ENCODE results near the gene PRICKLE4.

The PRICKLE4 gene

GRCh38 chr6:41779788-41780550 is 613 bp upstream of the PRICKLE4 start, which contains the start of gene FRS3:
Gene FRS3, minus strand, starts transcription at chr6:41779900. Its CDS starts 2,913 bp downstream, at chr6:41776987.
- peaks cover 2% of the 10 kb centered on the region for H3K36me3 ChIP-seq (ENCODE audit: control insufficient read depth, low read depth, low read length)
- H3K27ac ChIP-seq (ENCODE audit: low read length) = no peak within 1 kb of the TSS
- peak within 1 kb of the TSS; percentile 78 for H3K4me3 ChIP-seq (ENCODE audit: low read length)
- peaks cover 36% of the 10 kb centered on the region for H3K27me3 ChIP-seq (ENCODE audit: control insufficient read depth, insufficient read depth, low read length)
- no peaks in the 10 kb centered on the region for H3K4me1 ChIP-seq (ENCODE audit: control insufficient read depth, low read depth, low read length)
- no peaks in the 10 kb centered on the region for H3K9me3 ChIP-seq (ENCODE audit: control insufficient read depth, low read depth, low read length)
- peak within 1 kb of the TSS; percentile 46 for H3K9ac ChIP-seq (ENCODE audit: low read length)

GRCh38 chr6:41781366-41781730 is 766 bp downstream of the PRICKLE4 start:
- Histone ChIP-seq H3K27ac (ENCODE audit: low read length) (no peak overlapping the region), H3K4me1 (ENCODE audit: control insufficient read depth, low read depth, low read length) (peaks cover 4% of the 10 kb centered on the region), H3K9ac (ENCODE audit: low read length) (no peak overlapping the region), H3K9me3 (ENCODE audit: control insufficient read depth, low read depth, low read length) (no peaks in the 10 kb centered on the region), H3K36me3 (ENCODE audit: control insufficient read depth, low read depth, low read length) (no peaks in the 10 kb centered on the region), H3K4me3 (ENCODE audit: low read length) (peak overlapping the region; percentile 61), H3K27me3 (ENCODE audit: control insufficient read depth, insufficient read depth, low read length) (peaks cover 47% of the 10 kb centered on the region)

GRCh38 chr6:41783106-41783780 is 2.7 kb downstream of the PRICKLE4 start:
- peaks cover 4% of the 10 kb centered on the region for H3K4me1 ChIP-seq (ENCODE audit: control insufficient read depth, low read depth, low read length)
- H3K9me3 ChIP-seq (ENCODE audit: control insufficient read depth, low read depth, low read length) = no peaks in the 10 kb centered on the region
- H3K27me3 ChIP-seq (ENCODE audit: control insufficient read depth, insufficient read depth, low read length) = peaks cover 47% of the 10 kb centered on the region
- no peak overlapping the region for H3K9ac ChIP-seq (ENCODE audit: low read length)
- H3K27ac ChIP-seq (ENCODE audit: low read length) = no peak overlapping the region
- H3K36me3 ChIP-seq (ENCODE audit: control insufficient read depth, low read depth, low read length) = no peaks in the 10 kb centered on the region
- H3K4me3 ChIP-seq (ENCODE audit: low read length) = no peak overlapping the region

GRCh38 chr6:41784581-41785171 is 4.1 kb downstream of the PRICKLE4 start:
- Histone ChIP-seq H3K27ac (ENCODE audit: low read length) (no peak overlapping the region), H3K9ac (ENCODE audit: low read length) (no peak overlapping the region), H3K4me3 (ENCODE audit: low read length) (no peak overlapping the region), H3K27me3 (ENCODE audit: control insufficient read depth, insufficient read depth, low read length) (peaks cover 47% of the 10 kb centered on the region), H3K9me3 (ENCODE audit: control insufficient read depth, low read depth, low read length) (no peaks in the 10 kb centered on the region), H3K36me3 (ENCODE audit: control insufficient read depth, low read depth, low read length) (peaks cover 8% of the 10 kb centered on the region), H3K4me1 (ENCODE audit: control insufficient read depth, low read depth, low read length) (peaks cover 4% of the 10 kb centered on the region)

GRCh38 chr6:41785254-41785653 is 4.7 kb downstream of the PRICKLE4 start:
- H3K27me3 ChIP-seq (ENCODE audit: control insufficient read depth, insufficient read depth, low read length) = peaks cover 47% of the 10 kb centered on the region
- H3K36me3 ChIP-seq (ENCODE audit: control insufficient read depth, low read depth, low read length) = peaks cover 14% of the 10 kb centered on the region
- H3K9me3 ChIP-seq (ENCODE audit: control insufficient read depth, low read depth, low read length) = no peaks in the 10 kb centered on the region
- no peak overlapping the region for H3K27ac ChIP-seq (ENCODE audit: low read length)
- H3K4me3 ChIP-seq (ENCODE audit: low read length) = no peak overlapping the region
- H3K9ac ChIP-seq (ENCODE audit: low read length) = no peak overlapping the region
- H3K4me1 ChIP-seq (ENCODE audit: control insufficient read depth, low read depth, low read length) = peaks cover 4% of the 10 kb centered on the region

- no peak overlapping the region for H3K9ac ChIP-seq (ENCODE audit: low read length)
- H3K27me3 ChIP-seq (ENCODE audit: control insufficient read depth, insufficient read depth, low read length) = peaks cover 46% of the 10 kb centered on the region
These were observed 5.3 kb downstream of the PRICKLE4 start for GRCh38 chr6:41785689-41786450.

GRCh38 chr6:41786451-41787218 is 6.1 kb downstream of the PRICKLE4 start:
- peaks cover 27% of the 10 kb centered on the region for H3K36me3 ChIP-seq (ENCODE audit: control insufficient read depth, low read depth, low read length)
- H3K27me3 ChIP-seq (ENCODE audit: control insufficient read depth, insufficient read depth, low read length) = peaks cover 38% of the 10 kb centered on the region
- no peaks in the 10 kb centered on the region for H3K9me3 ChIP-seq (ENCODE audit: control insufficient read depth, low read depth, low read length)
- H3K9ac ChIP-seq (ENCODE audit: low read length) = peak overlapping the region; percentile 96
- peak overlapping the region; percentile 99 for H3K4me3 ChIP-seq (ENCODE audit: low read length)
- H3K27ac ChIP-seq (ENCODE audit: low read length) = no peak overlapping the region
- peaks cover 4% of the 10 kb centered on the region for H3K4me1 ChIP-seq (ENCODE audit: control insufficient read depth, low read depth, low read length)

More at GRCh38 chr6:41785689-41786450, 5.3 kb downstream of the PRICKLE4 start:
- H3K27ac ChIP-seq (ENCODE audit: low read length) = no peak overlapping the region
- H3K4me1 ChIP-seq (ENCODE audit: control insufficient read depth, low read depth, low read length) = peaks cover 4% of the 10 kb centered on the region
- no peaks in the 10 kb centered on the region for H3K9me3 ChIP-seq (ENCODE audit: control insufficient read depth, low read depth, low read length)
- peak overlapping the region; percentile 99 for H3K4me3 ChIP-seq (ENCODE audit: low read length)
- H3K36me3 ChIP-seq (ENCODE audit: control insufficient read depth, low read depth, low read length) = peaks cover 20% of the 10 kb centered on the region

GRCh38 chr6:41787219-41787917 is 6.8 kb downstream of the PRICKLE4 start, which contains the start of gene TOMM6:
Gene TOMM6, plus strand, starts transcription at chr6:41787694. Its CDS starts 4 bp downstream, at chr6:41787698.
- peak within 1 kb of the TSS; percentile 97 for H3K27ac ChIP-seq (ENCODE audit: low read length)

GRCh38 chr6:41789390-41789724 is 8.8 kb downstream of the PRICKLE4 start:
- H3K27ac ChIP-seq (ENCODE audit: low read length) = no peak overlapping the region
- H3K36me3 ChIP-seq (ENCODE audit: control insufficient read depth, low read depth, low read length) = peaks cover 33% of the 10 kb centered on the region
- no peaks in the 10 kb centered on the region for H3K9me3 ChIP-seq (ENCODE audit: control insufficient read depth, low read depth, low read length)
- H3K4me3 ChIP-seq (ENCODE audit: low read length) = no peak overlapping the region
- peaks cover 17% of the 10 kb centered on the region for H3K27me3 ChIP-seq (ENCODE audit: control insufficient read depth, insufficient read depth, low read length)
- H3K9ac ChIP-seq (ENCODE audit: low read length) = no peak overlapping the region
- H3K4me1 ChIP-seq (ENCODE audit: control insufficient read depth, low read depth, low read length) = peaks cover 4% of the 10 kb centered on the region

More at GRCh38 chr6:41787219-41787917, 6.8 kb downstream of the PRICKLE4 start, which contains the start of gene TOMM6:
- Histone ChIP-seq H3K4me1 (ENCODE audit: control insufficient read depth, low read depth, low read length) (peaks cover 4% of the 10 kb centered on the region), H3K9ac (ENCODE audit: low read length) (peak within 1 kb of the TSS; percentile 96), H3K4me3 (ENCODE audit: low read length) (peak within 1 kb of the TSS; percentile 99), H3K36me3 (ENCODE audit: control insufficient read depth, low read depth, low read length) (peaks cover 33% of the 10 kb centered on the region), H3K9me3 (ENCODE audit: control insufficient read depth, low read depth, low read length) (no peaks in the 10 kb centered on the region), H3K27me3 (ENCODE audit: control insufficient read depth, insufficient read depth, low read length) (peaks cover 33% of the 10 kb centered on the region)

GRCh38 chr6:41790045-41790444 is 9.5 kb downstream of the PRICKLE4 start:
- H3K4me1 ChIP-seq (ENCODE audit: control insufficient read depth, low read depth, low read length) = peaks cover 4% of the 10 kb centered on the region
- H3K36me3 ChIP-seq (ENCODE audit: control insufficient read depth, low read depth, low read length) = peaks cover 35% of the 10 kb centered on the region
- peaks cover 10% of the 10 kb centered on the region for H3K27me3 ChIP-seq (ENCODE audit: control insufficient read depth, insufficient read depth, low read length)
- no peak overlapping the region for H3K9ac ChIP-seq (ENCODE audit: low read length)
- H3K27ac ChIP-seq (ENCODE audit: low read length) = no peak overlapping the region
- H3K9me3 ChIP-seq (ENCODE audit: control insufficient read depth, low read depth, low read length) = no peaks in the 10 kb centered on the region
- H3K4me3 ChIP-seq (ENCODE audit: low read length) = no peak overlapping the region
